ENCODE measurements around the gene LMF2. TPM values are rescaled to one million over a fixed set of nuclear protein-coding genes. Genes with fewer than 3 reads are reported as not detected.
"Not testable (repeated sequence)": the region's sequence is repeated elsewhere in the genome, so short reads cannot be mapped to it uniquely, and the experiment has no call there.

LMF2 gene
- total RNA-seq, 2 experiments from 2014 or later: 62.1 to 63.8 TPM

DNA sequence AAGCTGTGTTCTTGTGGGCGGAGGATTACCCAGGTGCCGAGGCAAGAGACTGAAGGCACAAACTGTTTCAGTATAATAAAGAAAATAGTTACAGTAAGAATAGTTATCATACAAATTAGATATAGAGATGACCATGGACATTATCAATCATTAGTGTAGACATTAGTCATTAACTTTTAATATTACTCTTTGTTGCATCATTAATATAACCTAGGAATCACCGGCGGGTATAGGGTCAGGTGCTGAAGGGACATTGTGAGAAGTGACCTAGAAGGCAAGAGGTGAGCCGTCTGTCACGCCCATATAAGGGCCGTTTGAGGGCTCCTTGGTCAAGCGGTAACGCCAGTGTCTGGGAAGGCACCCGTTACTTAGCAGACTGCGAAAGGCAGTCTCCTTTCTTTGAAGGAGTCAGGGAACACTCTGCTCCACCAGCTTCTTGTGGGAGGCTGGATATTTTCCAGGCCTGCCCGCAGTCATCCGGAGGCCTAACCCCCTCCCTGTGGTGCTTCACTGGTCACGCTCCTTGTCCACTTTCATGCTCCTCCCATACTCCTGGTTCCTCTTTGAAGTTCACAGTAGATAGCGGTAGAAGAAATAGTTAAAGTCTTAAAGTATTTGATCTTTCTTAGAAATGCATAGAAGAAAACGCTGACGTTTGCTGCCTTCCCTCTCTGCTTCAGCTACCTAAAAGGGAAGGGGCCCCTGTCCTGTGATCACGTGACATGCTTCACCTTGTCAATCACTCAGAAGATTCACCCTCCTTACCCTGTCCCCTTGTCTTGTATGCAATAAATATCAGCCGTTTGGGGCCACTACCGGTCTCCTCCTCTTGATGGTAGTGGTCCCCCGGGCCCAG is 26.6 kb upstream of the LMF2 start:
- not testable (repeated sequence) for H3K36me3 Mint-ChIP-seq, H3K9me3 Mint-ChIP-seq, H3K27me3 Mint-ChIP-seq
- intact Hi-C loops (cut with micrococcal nuclease): loop anchor here (10.0 kb wide), 1 partner anchor 599 kb away; no protein-coding TSS in a partner anchor
- ChIA-PET CTCF (interaction anchor here (1.4 kb wide), 1 partner anchor 87 kb away, joined by 3 read pairs; no protein-coding TSS in a partner anchor), POLR2A (interaction anchor here (0.6 to 9.9 kb wide), 5 partner anchors 7 to 290 kb away, joined by 3 to 139 read pairs (median 9); partner anchors contain the start of genes SCO2, SYCE3 and TYMP)
- Mint-ChIP-seq H3K27ac (peak overlapping the region; percentile 99), H3K4me3 (peak overlapping the region; percentile 43), H3K4me1 (ENCODE audit: low read depth) (peaks cover 53% of the 10 kb centered on the region)
- DNase-seq: peak; percentile 38

DNA sequence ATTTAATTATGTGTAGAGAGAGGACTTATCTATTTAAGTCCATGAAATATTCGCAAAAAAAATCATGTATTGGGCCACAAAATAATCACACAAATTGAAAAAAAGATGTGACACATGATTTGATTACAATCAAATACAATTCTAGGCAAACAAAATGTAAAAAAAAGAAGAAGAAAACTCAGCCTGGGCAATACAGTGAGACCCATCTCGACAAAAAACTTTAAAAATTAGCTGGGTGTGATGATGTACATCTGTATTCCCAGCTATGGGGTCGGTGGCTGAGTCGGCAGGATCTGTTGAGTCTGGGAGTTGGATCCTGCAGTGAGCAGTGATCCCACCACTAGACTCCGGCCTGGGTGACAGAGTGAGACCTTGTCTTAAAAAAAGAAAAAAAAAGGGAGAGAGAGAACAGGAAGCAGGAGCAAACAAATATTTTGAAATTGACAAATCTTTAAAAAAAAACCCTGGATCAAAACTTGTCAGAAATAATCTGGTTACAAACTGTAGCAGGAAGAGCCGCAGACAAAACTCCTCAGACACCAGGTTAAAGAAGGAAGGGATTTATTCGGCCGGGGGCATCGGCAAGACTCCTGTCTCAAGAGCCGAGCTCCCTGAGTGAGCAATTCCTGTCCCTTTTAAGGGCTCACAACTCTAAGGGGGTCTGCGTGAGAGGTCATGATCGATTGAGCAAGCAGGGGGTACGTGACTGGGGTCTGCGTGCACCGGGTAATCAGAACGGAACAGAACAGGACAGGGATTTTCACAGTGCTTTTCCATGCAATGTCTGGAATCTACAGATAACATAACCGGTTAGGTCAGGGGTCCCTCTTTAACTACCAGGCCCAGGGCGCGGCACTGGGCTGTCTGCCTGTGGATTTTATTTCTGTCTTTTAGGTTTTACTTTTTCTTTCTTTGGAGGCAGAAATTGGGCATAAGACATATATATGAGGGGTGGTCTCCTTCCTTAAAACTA is 25.6 kb upstream of the LMF2 start:
- no peaks in the 10 kb centered on the region for H3K27me3 Mint-ChIP-seq
- ChIA-PET POLR2A (interaction anchor here (1.0 to 9.9 kb wide), 6 partner anchors 6 to 88 kb away, joined by 3 to 139 read pairs (median 9); partner anchors contain the start of genes CHKB, KLHDC7B, SCO2 and TYMP), CTCF (interaction anchor here (2.1 kb wide), 2 partner anchors 30 to 88 kb away, joined by 7 to 17 read pairs; partner anchors contain the start of gene SYCE3)
- peaks cover 14% of the 10 kb centered on the region for H3K36me3 Mint-ChIP-seq
- peak overlapping the region; percentile 99 for H3K27ac Mint-ChIP-seq
- no peak for DNase-seq
- H3K4me3 Mint-ChIP-seq: peak overlapping the region; percentile 92
- intact Hi-C loops (cut with micrococcal nuclease): loop anchor here (10.0 kb wide), 1 partner anchor 598 kb away; no protein-coding TSS in a partner anchor
- H3K4me1 Mint-ChIP-seq (ENCODE audit: low read depth): peaks cover 57% of the 10 kb centered on the region
- H3K9me3 Mint-ChIP-seq: no peaks in the 10 kb centered on the region

DNA sequence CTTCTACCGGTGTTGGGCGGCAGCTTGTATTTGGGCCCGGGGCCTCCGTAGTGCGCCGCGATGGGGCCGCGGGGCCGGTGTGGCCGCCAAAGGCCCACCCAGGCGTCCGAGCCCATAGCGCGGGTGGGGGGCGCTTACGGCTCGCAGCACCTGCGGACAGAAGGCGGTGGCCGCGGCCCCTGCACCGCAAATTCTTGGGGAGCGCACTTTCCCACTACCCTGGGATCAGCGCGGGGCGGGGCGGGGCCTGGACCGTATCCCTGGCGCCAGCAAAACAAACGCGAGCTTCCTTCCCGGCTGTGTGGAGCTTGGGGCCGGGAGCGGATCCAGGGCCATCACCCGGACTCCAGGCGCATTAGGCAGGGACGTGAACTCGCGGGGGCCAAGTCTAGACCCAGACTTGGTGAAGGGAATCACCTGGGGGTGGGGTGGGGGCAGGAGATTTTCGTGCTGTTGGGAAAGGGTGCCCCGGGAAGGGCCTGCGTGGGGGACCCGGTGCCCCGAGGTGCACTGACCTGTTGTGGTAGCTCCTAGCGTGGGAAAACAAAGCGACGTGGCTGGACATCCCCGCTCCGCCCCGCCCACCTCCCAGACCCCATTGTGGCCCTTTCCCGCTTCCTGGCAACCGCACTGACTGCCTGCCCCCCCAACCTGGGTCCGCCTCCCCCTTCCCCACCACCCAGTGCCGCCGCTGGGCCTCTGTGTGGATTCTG is 24.6 kb upstream of the LMF2 start:
- Mint-ChIP-seq H3K36me3 (peaks cover 22% of the 10 kb centered on the region), H3K4me3 (peak overlapping the region; percentile 92), H3K27me3 (no peaks in the 10 kb centered on the region), H3K9me3 (no peaks in the 10 kb centered on the region), H3K27ac (peak overlapping the region; percentile 99), H3K4me1 (ENCODE audit: low read depth) (peaks cover 58% of the 10 kb centered on the region)
- ChIA-PET POLR2A (interaction anchor here (1.0 to 2.4 kb wide), 6 partner anchors 9 to 89 kb away, joined by 3 to 29 read pairs (median 9); partner anchors contain the start of genes CHKB, KLHDC7B and SYCE3), CTCF (interaction anchor here (0.6 to 2.1 kb wide), 3 partner anchors 9 to 89 kb away, joined by 3 to 17 read pairs (median 7); partner anchors contain the start of gene SYCE3)
- intact Hi-C loops (cut with micrococcal nuclease): loop anchor here (1.0 to 10.0 kb wide), 6 partner anchors 7 to 597 kb away; partner anchors contain the start of genes CHKB, KLHDC7B and SYCE3
- DNase-seq: peak; percentile 44

GRCh38 chr22:50531546-50531961 is 24.1 kb upstream of the LMF2 start:
- Mint-ChIP-seq H3K36me3 (peaks cover 26% of the 10 kb centered on the region), H3K9me3 (no peaks in the 10 kb centered on the region), H3K4me1 (ENCODE audit: low read depth) (peaks cover 59% of the 10 kb centered on the region), H3K4me3 (peak overlapping the region; percentile 92), H3K27me3 (no peaks in the 10 kb centered on the region), H3K27ac (peak overlapping the region; percentile 99)
- CTCF ChIA-PET: interaction anchor here (2.1 kb wide), 2 partner anchors 31 to 89 kb away, joined by 7 to 17 read pairs; partner anchors contain the start of gene SYCE3
- POLR2A ChIA-PET: interaction anchor here (1.3 to 2.4 kb wide), 5 partner anchors 9 to 90 kb away, joined by 6 to 29 read pairs (median 9); partner anchors contain the start of genes KLHDC7B and SYCE3
- DNase-seq: peak; percentile 87
- intact Hi-C loops (cut with micrococcal nuclease): loop anchor here (1.0 to 10.0 kb wide), 6 partner anchors 8 to 597 kb away; partner anchors contain the start of genes CHKB, KLHDC7B and SYCE3

DNA sequence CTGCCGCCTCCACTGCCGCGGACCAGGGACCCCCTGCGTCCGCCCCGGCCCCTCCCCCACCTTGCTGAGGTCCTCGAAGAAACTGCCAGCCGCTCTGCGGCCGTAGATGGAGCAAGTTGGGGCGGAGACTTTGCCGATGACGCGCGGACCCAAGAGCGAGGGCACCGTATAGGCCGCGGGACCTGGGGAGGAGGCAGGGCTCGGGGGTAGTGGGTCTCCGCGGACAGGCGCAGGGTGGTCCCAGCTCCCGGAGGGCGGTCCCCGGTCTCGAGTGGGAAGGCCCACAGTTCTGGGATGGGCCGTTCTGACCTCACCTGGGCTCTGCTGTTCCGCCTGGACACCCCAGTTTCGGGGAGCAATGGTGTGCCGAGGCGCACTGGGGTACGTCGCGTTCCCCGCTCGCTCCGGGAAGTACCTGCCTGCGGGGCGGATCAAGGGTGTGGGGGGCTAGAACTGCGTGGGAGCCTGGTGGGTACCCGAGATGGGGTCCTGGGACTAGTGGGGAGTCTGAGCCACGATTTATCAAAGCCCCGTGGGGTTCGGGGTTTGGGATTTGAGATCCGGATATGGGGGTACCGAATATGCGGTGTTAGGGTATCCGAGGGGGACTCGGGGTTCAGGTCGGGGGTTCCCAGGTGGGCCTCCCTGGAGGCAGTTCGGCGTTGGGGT is 23.5 kb upstream of the LMF2 start:
- intact Hi-C loops (cut with micrococcal nuclease): loop anchor here (1.0 to 10.0 kb wide), 6 partner anchors 8 to 596 kb away; partner anchors contain the start of genes CHKB, KLHDC7B and SYCE3
- H3K27ac Mint-ChIP-seq: peak overlapping the region; percentile 99
- H3K27me3 Mint-ChIP-seq: no peaks in the 10 kb centered on the region
- peak overlapping the region; percentile 92 for H3K4me3 Mint-ChIP-seq
- H3K4me1 Mint-ChIP-seq (ENCODE audit: low read depth): peaks cover 54% of the 10 kb centered on the region
- peaks cover 26% of the 10 kb centered on the region for H3K36me3 Mint-ChIP-seq
- peak; percentile 92 for DNase-seq
- ChIA-PET CTCF (interaction anchor here (2.1 kb wide), 2 partner anchors 32 to 90 kb away, joined by 7 to 17 read pairs; partner anchors contain the start of gene SYCE3), POLR2A (interaction anchor here (0.6 to 2.4 kb wide), 6 partner anchors 10 to 90 kb away, joined by 3 to 29 read pairs (median 9); partner anchors contain the start of genes KLHDC7B and SYCE3)
- no peaks in the 10 kb centered on the region for H3K9me3 Mint-ChIP-seq

DNA sequence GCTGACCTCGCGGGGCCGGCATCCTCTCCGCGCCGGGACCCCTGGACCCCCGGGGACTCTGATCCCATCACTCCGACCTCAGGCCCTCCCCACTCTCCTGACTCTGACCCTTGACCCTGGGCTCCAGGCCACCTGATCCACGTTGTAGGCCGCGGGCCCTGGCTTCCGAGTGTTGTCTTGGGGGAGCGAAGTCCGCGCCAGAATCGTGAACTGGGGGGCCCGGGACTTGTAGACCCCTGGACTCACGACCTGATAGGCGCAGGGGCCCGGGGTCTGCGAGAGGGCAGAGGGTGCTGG is 23.0 kb upstream of the LMF2 start:
- no peaks in the 10 kb centered on the region for H3K27me3 Mint-ChIP-seq
- POLR2A ChIA-PET: interaction anchor here (0.6 to 2.4 kb wide), 3 partner anchors 10 to 32 kb away, joined by 3 to 29 read pairs (median 6); partner anchors contain the start of gene SYCE3

GRCh38 chr22:50529897-50530579 is 22.5 kb upstream of the LMF2 start, which contains the start of gene TYMP:
Gene TYMP, minus strand, starts transcription at chr22:50530012. Its CDS starts 303 bp downstream, at chr22:50529709.
- H3K9me3 Mint-ChIP-seq: no peaks in the 10 kb centered on the region
- peaks cover 50% of the 10 kb centered on the region for H3K4me1 Mint-ChIP-seq (ENCODE audit: low read depth)
- DNase-seq: peak; percentile 82
- H3K36me3 Mint-ChIP-seq: peaks cover 26% of the 10 kb centered on the region
- intact Hi-C loops (cut with micrococcal nuclease): loop anchor here (2.0 to 10.0 kb wide), 4 partner anchors 15 to 595 kb away; partner anchors contain the start of genes CHKB and KLHDC7B
- CTCF ChIA-PET: interaction anchor here (0.6 to 6.5 kb wide), 7 partner anchors 9 to 204 kb away, joined by 3 to 102 read pairs (median 9); partner anchors contain the start of genes DENND6B, LMF2, NCAPH2 and SYCE3
- peak within 1 kb of the TSS; percentile 92 for H3K4me3 Mint-ChIP-seq
- POLR2A ChIA-PET: interaction anchor here (1.0 to 6.7 kb wide), 5 partner anchors 9 to 91 kb away, joined by 4 to 139 read pairs (median 49); partner anchors contain the start of genes CHKB, KLHDC7B and SYCE3
- H3K27me3 Mint-ChIP-seq: no peaks in the 10 kb centered on the region
- peak within 1 kb of the TSS; percentile 99 for H3K27ac Mint-ChIP-seq

More for the DNA sequence above, 23.0 kb upstream of the LMF2 start:
- no peaks in the 10 kb centered on the region for H3K9me3 Mint-ChIP-seq
- DNase-seq: no peak
- H3K4me3 Mint-ChIP-seq: peak overlapping the region; percentile 92
- CTCF ChIA-PET: no interaction called here
- H3K27ac Mint-ChIP-seq: peak overlapping the region; percentile 99
- H3K36me3 Mint-ChIP-seq: peaks cover 26% of the 10 kb centered on the region
- peaks cover 52% of the 10 kb centered on the region for H3K4me1 Mint-ChIP-seq (ENCODE audit: low read depth)
- intact Hi-C loops (cut with micrococcal nuclease): loop anchor here (2.0 to 10.0 kb wide), 3 partner anchors 14 to 596 kb away; partner anchors contain the start of genes CHKB and KLHDC7B

GRCh38 chr22:50529416-50529896 is 22.0 kb upstream of the LMF2 start:
- CTCF ChIA-PET: interaction anchor here (1.0 to 6.5 kb wide), 7 partner anchors 10 to 91 kb away, joined by 3 to 102 read pairs (median 9); partner anchors contain the start of genes LMF2, NCAPH2 and SYCE3
- H3K27me3 Mint-ChIP-seq: no peaks in the 10 kb centered on the region
- intact Hi-C loops (cut with micrococcal nuclease): loop anchor here (5.0 kb wide), 1 partner anchor 337 kb away; no protein-coding TSS in a partner anchor
- H3K9me3 Mint-ChIP-seq: no peaks in the 10 kb centered on the region
- H3K27ac Mint-ChIP-seq: peak overlapping the region; percentile 95
- peaks cover 31% of the 10 kb centered on the region for H3K36me3 Mint-ChIP-seq
- H3K4me1 Mint-ChIP-seq (ENCODE audit: low read depth): peaks cover 52% of the 10 kb centered on the region
- POLR2A ChIA-PET: interaction anchor here (1.0 to 6.7 kb wide), 5 partner anchors 9 to 92 kb away, joined by 4 to 139 read pairs (median 49); partner anchors contain the start of genes CHKB, KLHDC7B and SYCE3
- H3K4me3 Mint-ChIP-seq: peak overlapping the region; percentile 81
- no peak for DNase-seq

Measured in activated CD4-positive, alpha-beta memory T cell treated with anti-CD3 and anti-CD28 coated beads for 36 hours (primary cell).